SK-N-SH treated with all-trans-retinoic acid at 6 μM for 48 hours (cell line): ENCODE data around the gene AKR1D1.

Experiments
- ATAC-seq: fragments of 200-7000 bp; cut with Tn5 transposase; 3 replicates; pipeline ENCODE4 v1.9.1; 2020; ENCODE audit warnings: mild to moderate bottlenecking, moderate library complexity
- ARNTL ChIP-seq: fragments of 450-650 bp; formaldehyde crosslinking; IDR thresholded peaks from 2 replicates; pipeline ENCODE4 v1.5.0; 2020; ENCODE audit warnings: low read depth, mild to moderate bottlenecking, moderate library complexity, borderline replicate concordance
- CSDC2 ChIP-seq: fragments of 250-450 bp; sonication (Bioruptor Pico); IDR thresholded peaks from 2 replicates; pipeline ENCODE4 v1.5.0; 2020; ENCODE audit warnings: mild to moderate bottlenecking, moderate library complexity
- GLIS3 ChIP-seq: fragments of 250-450 bp; sonication (Bioruptor Pico); IDR thresholded peaks from 2 replicates; pipeline ENCODE4 v1.5.0; 2020; ENCODE audit warnings: mild to moderate bottlenecking, moderate library complexity
- ISL1 ChIP-seq: fragments of 250-450 bp; sonication (Bioruptor Pico); IDR thresholded peaks from 2 replicates; pipeline ENCODE4 v2.1.2; 2022; ENCODE audit warnings: mild to moderate bottlenecking, moderate library complexity
- OSR1 ChIP-seq: fragments of 250-450 bp; sonication (Bioruptor Pico); IDR thresholded peaks from 2 replicates; pipeline ENCODE4 v1.8.0; 2022; ENCODE audit warnings: moderate library complexity, mild to moderate bottlenecking, inconsistent platforms
- RARB ChIP-seq: fragments of 250-450 bp; sonication (Bioruptor Pico); IDR thresholded peaks from 2 replicates; pipeline ENCODE4 v1.8.0; 2021; ENCODE audit warnings: mild to moderate bottlenecking, moderate library complexity
- TCF4 ChIP-seq: fragments of 250-450 bp; sonication (Bioruptor Pico); IDR thresholded peaks from 2 replicates; pipeline ENCODE4 v1.8.0; 2021; ENCODE audit warnings: mild to moderate bottlenecking, moderate library complexity, borderline replicate concordance
- TOX ChIP-seq: fragments of 250-450 bp; sonication (Bioruptor Pico); IDR thresholded peaks from 2 replicates; pipeline ENCODE4 v1.8.0; 2021; ENCODE audit warnings: mild to moderate bottlenecking, moderate library complexity, borderline replicate concordance
- ZC3H10 ChIP-seq: fragments of 250-450 bp; sonication (Bioruptor Pico); IDR thresholded peaks from 2 replicates; pipeline ENCODE4 v1.5.1; 2021; ENCODE audit warnings: mild to moderate bottlenecking, moderate library complexity
- ZFP30 ChIP-seq: fragments of 450-650 bp; formaldehyde crosslinking; IDR thresholded peaks from 2 replicates; pipeline ENCODE4 v1.5.0; 2022; ENCODE audit warnings: mild to moderate bottlenecking, moderate library complexity
- ZNF70 ChIP-seq: fragments of 450-650 bp; formaldehyde crosslinking; IDR thresholded peaks from 2 replicates; pipeline ENCODE4 v1.5.0; 2020; ENCODE audit warnings: mild to moderate bottlenecking, moderate library complexity
- ZNF8 ChIP-seq: fragments of 450-650 bp; formaldehyde crosslinking; IDR thresholded peaks from 2 replicates; pipeline ENCODE4 v1.5.0; 2020; ENCODE audit warnings: mild to moderate bottlenecking, moderate library complexity
- TF ChIP-seq, protein P1 (sequence below): fragments of 250-450 bp; sonication (Bioruptor Pico); IDR thresholded peaks from 2 replicates; pipeline ENCODE4 v1.5.1; 2021; ENCODE audit warnings: mild to moderate bottlenecking, moderate library complexity
- TF ChIP-seq, protein P2 (sequence below): fragments of 250-450 bp; sonication (Bioruptor Pico); IDR thresholded peaks from 2 replicates; pipeline ENCODE4 v1.8.0; 2021; ENCODE audit warnings: low read depth, mild to moderate bottlenecking, moderate library complexity, borderline replicate concordance
- TF ChIP-seq, protein P3 (sequence below): fragments of 250-450 bp; sonication (Bioruptor Pico); IDR thresholded peaks from 2 replicates; pipeline ENCODE4 v1.5.0; 2020; ENCODE audit warnings: mild to moderate bottlenecking, moderate library complexity
- TF ChIP-seq, protein P4 (sequence below): fragments of 250-450 bp; sonication (Bioruptor Pico); IDR thresholded peaks from 2 replicates; pipeline ENCODE4 v1.8.0; 2020; ENCODE audit warnings: mild to moderate bottlenecking, moderate library complexity, borderline replicate concordance
- TF ChIP-seq, protein P5 (sequence below): fragments of 250-450 bp; sonication (Bioruptor Pico); IDR thresholded peaks from 2 replicates; pipeline ENCODE4 v1.5.1; 2020; ENCODE audit warnings: low read depth, mild to moderate bottlenecking, moderate library complexity

The AKR1D1 gene

DNA sequence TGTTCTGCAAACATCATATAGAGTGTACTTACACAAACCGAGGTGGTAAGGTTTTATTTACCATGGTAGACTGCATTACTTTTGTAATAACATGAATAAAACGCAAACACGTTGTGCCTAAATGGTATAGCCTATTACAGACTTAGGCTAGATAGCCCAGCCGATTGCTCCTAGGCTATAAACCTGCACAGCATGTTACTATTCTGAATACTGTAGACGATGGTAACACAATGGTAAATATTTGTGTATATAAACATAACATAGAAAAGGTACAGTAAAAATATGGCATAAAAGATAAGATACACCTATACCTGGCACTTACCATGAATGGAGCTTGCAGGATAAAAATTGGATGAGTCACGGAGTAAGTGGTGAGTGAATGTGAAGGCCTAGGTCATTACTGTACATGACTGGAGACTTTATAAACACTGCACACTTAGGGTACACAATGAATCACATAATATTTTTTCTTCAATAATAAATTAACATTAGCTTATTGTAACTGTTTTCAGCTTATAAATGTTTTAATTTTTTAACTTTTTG lies 16.3 kb downstream of the AKR1D1 start (continued):
- TF ChIP-seq, protein P1, sequence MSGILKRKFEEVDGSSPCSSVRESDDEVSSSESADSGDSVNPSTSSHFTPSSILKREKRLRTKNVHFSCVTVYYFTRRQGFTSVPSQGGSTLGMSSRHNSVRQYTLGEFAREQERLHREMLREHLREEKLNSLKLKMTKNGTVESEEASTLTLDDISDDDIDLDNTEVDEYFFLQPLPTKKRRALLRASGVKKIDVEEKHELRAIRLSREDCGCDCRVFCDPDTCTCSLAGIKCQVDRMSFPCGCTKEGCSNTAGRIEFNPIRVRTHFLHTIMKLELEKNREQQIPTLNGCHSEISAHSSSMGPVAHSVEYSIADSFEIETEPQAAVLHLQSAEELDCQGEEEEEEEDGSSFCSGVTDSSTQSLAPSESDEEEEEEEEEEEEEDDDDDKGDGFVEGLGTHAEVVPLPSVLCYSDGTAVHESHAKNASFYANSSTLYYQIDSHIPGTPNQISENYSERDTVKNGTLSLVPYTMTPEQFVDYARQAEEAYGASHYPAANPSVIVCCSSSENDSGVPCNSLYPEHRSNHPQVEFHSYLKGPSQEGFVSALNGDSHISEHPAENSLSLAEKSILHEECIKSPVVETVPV (CRISPR knock-in tag), result no peak
- TF ChIP-seq TOX (CRISPR knock-in tag) (no peak), GLIS3 (CRISPR knock-in tag) (no peak), TCF4 (CRISPR knock-in tag) (no peak), ZFP30 (no peak)
- TF ChIP-seq, protein P2, sequence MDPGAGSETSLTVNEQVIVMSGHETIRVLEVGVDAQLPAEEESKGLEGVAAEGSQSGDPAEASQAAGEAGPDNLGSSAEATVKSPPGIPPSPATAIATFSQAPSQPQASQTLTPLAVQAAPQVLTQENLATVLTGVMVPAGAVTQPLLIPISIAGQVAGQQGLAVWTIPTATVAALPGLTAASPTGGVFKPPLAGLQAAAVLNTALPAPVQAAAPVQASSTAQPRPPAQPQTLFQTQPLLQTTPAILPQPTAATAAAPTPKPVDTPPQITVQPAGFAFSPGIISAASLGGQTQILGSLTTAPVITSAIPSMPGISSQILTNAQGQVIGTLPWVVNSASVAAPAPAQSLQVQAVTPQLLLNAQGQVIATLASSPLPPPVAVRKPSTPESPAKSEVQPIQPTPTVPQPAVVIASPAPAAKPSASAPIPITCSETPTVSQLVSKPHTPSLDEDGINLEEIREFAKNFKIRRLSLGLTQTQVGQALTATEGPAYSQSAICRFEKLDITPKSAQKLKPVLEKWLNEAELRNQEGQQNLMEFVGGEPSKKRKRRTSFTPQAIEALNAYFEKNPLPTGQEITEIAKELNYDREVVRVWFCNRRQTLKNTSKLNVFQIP (CRISPR knock-in tag), result no peak
- TF ChIP-seq, all 23 proteins: peak for 0

DNA sequence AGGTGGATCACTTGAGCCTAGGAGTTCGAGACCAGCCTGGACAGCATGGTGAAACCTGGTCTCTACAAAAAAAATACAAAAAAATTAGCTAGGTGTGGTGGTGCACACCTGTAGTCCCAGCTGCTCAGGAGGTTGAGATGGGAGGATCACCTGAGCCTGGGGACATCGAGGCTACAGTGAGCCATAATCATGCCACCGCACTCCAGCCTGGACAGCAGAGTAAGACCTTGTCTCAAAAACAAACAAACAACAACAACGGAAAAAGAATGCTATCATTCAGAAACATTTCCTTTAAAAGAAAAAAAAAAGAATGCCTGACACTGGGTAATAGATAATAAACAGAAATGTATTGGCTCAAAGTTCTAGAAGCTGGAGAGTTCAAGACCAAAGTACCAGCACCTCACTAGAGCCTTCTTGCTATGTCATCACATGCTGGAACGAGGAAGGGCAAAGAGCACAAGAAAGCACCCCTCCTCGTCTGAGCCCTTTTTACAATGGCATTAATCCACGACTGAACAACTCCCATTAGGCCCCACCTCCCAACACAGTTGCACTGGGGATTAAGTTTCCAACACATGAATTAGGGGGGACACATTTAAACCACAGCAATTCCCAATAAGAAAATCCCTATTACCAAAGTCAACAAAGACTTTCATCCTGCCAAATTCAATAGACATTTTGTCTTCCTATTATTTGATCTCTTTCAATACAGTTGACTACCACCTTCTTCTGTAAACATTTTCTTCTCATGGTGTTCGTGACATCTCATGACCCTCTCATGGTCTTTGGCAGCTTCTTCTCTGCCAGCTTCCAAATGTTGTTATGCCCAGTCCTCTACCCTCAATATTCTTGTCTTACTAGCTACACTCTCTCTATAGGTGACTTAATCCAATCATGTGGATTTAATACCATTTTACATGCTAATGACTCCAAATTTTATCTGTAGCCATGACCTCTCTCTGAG lies 20.0 kb downstream of the AKR1D1 start:
- TF ChIP-seq, protein P3, sequence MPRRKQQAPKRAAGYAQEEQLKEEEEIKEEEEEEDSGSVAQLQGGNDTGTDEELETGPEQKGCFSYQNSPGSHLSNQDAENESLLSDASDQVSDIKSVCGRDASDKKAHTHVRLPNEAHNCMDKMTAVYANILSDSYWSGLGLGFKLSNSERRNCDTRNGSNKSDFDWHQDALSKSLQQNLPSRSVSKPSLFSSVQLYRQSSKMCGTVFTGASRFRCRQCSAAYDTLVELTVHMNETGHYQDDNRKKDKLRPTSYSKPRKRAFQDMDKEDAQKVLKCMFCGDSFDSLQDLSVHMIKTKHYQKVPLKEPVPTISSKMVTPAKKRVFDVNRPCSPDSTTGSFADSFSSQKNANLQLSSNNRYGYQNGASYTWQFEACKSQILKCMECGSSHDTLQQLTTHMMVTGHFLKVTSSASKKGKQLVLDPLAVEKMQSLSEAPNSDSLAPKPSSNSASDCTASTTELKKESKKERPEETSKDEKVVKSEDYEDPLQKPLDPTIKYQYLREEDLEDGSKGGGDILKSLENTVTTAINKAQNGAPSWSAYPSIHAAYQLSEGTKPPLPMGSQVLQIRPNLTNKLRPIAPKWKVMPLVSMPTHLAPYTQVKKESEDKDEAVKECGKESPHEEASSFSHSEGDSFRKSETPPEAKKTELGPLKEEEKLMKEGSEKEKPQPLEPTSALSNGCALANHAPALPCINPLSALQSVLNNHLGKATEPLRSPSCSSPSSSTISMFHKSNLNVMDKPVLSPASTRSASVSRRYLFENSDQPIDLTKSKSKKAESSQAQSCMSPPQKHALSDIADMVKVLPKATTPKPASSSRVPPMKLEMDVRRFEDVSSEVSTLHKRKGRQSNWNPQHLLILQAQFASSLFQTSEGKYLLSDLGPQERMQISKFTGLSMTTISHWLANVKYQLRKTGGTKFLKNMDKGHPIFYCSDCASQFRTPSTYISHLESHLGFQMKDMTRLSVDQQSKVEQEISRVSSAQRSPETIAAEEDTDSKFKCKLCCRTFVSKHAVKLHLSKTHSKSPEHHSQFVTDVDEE (CRISPR knock-in tag), result no peak
- TF ChIP-seq, protein P4, sequence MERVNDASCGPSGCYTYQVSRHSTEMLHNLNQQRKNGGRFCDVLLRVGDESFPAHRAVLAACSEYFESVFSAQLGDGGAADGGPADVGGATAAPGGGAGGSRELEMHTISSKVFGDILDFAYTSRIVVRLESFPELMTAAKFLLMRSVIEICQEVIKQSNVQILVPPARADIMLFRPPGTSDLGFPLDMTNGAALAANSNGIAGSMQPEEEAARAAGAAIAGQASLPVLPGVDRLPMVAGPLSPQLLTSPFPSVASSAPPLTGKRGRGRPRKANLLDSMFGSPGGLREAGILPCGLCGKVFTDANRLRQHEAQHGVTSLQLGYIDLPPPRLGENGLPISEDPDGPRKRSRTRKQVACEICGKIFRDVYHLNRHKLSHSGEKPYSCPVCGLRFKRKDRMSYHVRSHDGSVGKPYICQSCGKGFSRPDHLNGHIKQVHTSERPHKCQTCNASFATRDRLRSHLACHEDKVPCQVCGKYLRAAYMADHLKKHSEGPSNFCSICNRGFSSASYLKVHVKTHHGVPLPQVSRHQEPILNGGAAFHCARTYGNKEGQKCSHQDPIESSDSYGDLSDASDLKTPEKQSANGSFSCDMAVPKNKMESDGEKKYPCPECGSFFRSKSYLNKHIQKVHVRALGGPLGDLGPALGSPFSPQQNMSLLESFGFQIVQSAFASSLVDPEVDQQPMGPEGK (CRISPR knock-in tag), result no peak
- TF ChIP-seq TCF4 (CRISPR knock-in tag) (no peak), ARNTL (CRISPR knock-in tag) (no peak), ZC3H10 (no peak), ZNF8 (CRISPR knock-in tag) (no peak), ZFP30 (no peak), ISL1 (CRISPR knock-in tag) (no peak), CSDC2 (CRISPR knock-in tag) (no peak), OSR1 (CRISPR knock-in tag) (no peak), RARB (CRISPR knock-in tag) (no peak)
- TF ChIP-seq, protein P5, sequence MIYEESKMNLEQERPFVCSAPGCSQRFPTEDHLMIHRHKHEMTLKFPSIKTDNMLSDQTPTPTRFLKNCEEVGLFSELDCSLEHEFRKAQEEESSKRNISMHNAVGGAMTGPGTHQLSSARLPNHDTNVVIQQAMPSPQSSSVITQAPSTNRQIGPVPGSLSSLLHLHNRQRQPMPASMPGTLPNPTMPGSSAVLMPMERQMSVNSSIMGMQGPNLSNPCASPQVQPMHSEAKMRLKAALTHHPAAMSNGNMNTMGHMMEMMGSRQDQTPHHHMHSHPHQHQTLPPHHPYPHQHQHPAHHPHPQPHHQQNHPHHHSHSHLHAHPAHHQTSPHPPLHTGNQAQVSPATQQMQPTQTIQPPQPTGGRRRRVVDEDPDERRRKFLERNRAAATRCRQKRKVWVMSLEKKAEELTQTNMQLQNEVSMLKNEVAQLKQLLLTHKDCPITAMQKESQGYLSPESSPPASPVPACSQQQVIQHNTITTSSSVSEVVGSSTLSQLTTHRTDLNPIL (CRISPR knock-in tag), result no peak
- TF ChIP-seq, all 23 proteins: peak for 0
- ATAC-seq, result no peak

DNA sequence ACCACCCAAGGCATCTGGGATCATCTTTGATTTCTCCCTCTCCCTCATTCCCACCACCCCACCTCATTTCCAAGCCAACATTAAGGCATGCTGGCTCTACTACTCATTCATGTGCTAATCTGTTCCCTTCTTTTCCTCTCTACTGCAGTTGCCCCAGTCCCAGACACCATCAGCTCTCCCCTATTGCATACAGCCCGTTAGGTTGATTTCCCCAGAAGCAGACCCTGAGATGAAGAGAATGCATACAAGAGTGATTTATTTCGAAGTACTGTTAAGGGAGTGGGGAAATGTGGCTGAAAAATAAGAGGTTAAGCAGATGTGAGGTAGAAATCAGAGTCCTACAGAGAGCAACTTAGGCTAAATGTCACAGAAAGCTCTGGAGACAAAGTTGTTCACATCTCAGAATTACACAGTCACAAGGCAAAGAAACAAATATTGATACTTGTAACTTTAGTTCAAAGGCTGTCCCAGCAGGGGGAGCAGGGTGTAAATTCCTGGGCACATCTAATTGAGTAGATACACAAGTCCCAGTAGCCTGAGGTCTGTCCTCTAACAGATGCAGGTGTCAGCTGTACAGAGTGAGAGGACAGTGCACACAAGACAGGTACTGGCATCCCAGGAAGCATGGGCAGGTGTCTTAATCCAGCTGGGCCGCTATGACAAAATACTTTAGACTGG lies 20.9 kb downstream of the AKR1D1 start:
- no peak for TF ChIP-seq ZNF70 (CRISPR knock-in tag)
- TF ChIP-seq, all 23 proteins: peak for 0
- no peak for ATAC-seq
